HG02642 (cell line): ENCODE measurements around the gene CIAO3.
"Not testable (repeated sequence)": the region's sequence is repeated elsewhere in the genome, so short reads cannot be mapped to it uniquely, and the experiment has no call there.

Experiments used
- ATAC-seq: cut with Tn5 transposase; IDR thresholded peaks from one replicate; pipeline ENCODE4 v1.9.1; 2021; ENCODE audit warnings: mild to moderate bottlenecking; ENCODE audit not compliant: unreplicated experiment, poor library complexity

The CIAO3 gene

GRCh38 chr16:776824-777223 lies 36.0 kb upstream of the CIAO3 start:
- no peak for ATAC-seq

- ATAC-seq = not testable (repeated sequence)
Measured at GRCh38 chr16:776298-776697, 35.5 kb upstream of the CIAO3 start.

GRCh38 chr16:775236-775796 lies 34.5 kb upstream of the CIAO3 start:
- no peak for ATAC-seq

GRCh38 chr16:774086-775001 lies 33.5 kb upstream of the CIAO3 start:
- no peak for ATAC-seq

GRCh38 chr16:772959-773358 lies 32.2 kb upstream of the CIAO3 start:
- ATAC-seq = no peak

GRCh38 chr16:770411-770810 lies 29.6 kb upstream of the CIAO3 start:
- no peak for ATAC-seq

- no peak for ATAC-seq
Measured at GRCh38 chr16:769934-770333, 29.1 kb upstream of the CIAO3 start.

GRCh38 chr16:769184-769784 lies 28.5 kb upstream of the CIAO3 start:
- ATAC-seq = no peak

GRCh38 chr16:768428-768827 lies 27.6 kb upstream of the CIAO3 start:
- no peak for ATAC-seq

GRCh38 chr16:767743-768235 lies 27.0 kb upstream of the CIAO3 start:
- no peak for ATAC-seq

- no peak for ATAC-seq
Measured at GRCh38 chr16:766820-767640, 26.2 kb upstream of the CIAO3 start.

GRCh38 chr16:766008-766819 lies 25.4 kb upstream of the CIAO3 start:
- ATAC-seq = no peak

GRCh38 chr16:765488-765865 lies 24.7 kb upstream of the CIAO3 start:
- no peak for ATAC-seq

- no peak for ATAC-seq
Measured at GRCh38 chr16:764848-765487, 24.2 kb upstream of the CIAO3 start.

GRCh38 chr16:764184-764750 lies 23.5 kb upstream of the CIAO3 start:
- ATAC-seq = no peak

GRCh38 chr16:763369-764183 lies 22.8 kb upstream of the CIAO3 start:
- ATAC-seq = no peak

GRCh38 chr16:762595-763268 lies 21.9 kb upstream of the CIAO3 start:
- no peak for ATAC-seq
